Loucy (cell line): ENCODE measurements around the gene DSCAML1.

ENCODE experiments used
- CTCF ChIP-seq: fragments of 200-600 bp; sonication (generic); conservative IDR thresholded peaks from 2 replicates; pipeline ENCODE4 v1.5.1; 2014; ENCODE audit warnings: mild to moderate bottlenecking, antibody characterized with exemption, low read length
- EZH2phosphoT487 ChIP-seq: fragments of 200-600 bp; IDR thresholded peaks from 2 replicates; pipeline ENCODE4 v1.6.1; 2018; ENCODE audit warnings: antibody characterized with exemption, mild to moderate bottlenecking, moderate library complexity, borderline replicate concordance

- no peak for TF ChIP-seq CTCF
- TF ChIP-seq EZH2phosphoT487, result no peak
Observed at GRCh38 chr11:117601006-117601708, 195.9 kb downstream of the DSCAML1 start.
